ENCODE results near the gene SDR39U1. TPM values are rescaled to one million over a fixed set of nuclear protein-coding genes. Genes with fewer than 3 reads are reported as not detected.

Gene SDR39U1
- total and polyA plus RNA-seq, 4 experiments from 2014 or later: 43.2 to 109 (median 79.5) TPM

GRCh38 chr14:24426912-24427536 lies 15.6 kb downstream of the SDR39U1 start:
- intact Hi-C loops (cut with micrococcal nuclease): no loop called here
- H3K4me1 Mint-ChIP-seq: peaks cover 35 to 57% (median 44%) of the 10 kb centered on the region in 4 donors
- H3K9me3 ChIP-seq (ENCODE audit: control insufficient read depth in 1 of 2, low read length in 2 of 2): no peaks in the 10 kb centered on the region
- no peak overlapping the region for H3K4me3 ChIP-seq (ENCODE audit: low read length in 2 of 2)
- DNase-seq: peak in 2 of 5 donors; percentile 31 to 55
- H3K27me3 ChIP-seq (ENCODE audit: insufficient read depth, low read length): no peaks in the 10 kb centered on the region
- H3K27ac Mint-ChIP-seq: peak overlapping the region; percentile 1 to 90 (median 77)
- ChIA-PET CTCF (ENCODE audit: partially characterized antibody) (interaction anchor here (1.1 to 24.1 kb wide), 4 partner anchors 10 to 96 kb away, joined by 4 to 791 read pairs (median 24); partner anchors contain the start of genes ADCY4 and RIPK3), POLR2A (ENCODE audit: partially characterized antibody) (interaction anchor here (0.7 to 11.1 kb wide), 8 partner anchors 8 to 313 kb away, joined by 3 to 361 read pairs (median 3); partner anchors contain the start of genes ADCY4, DCAF11, LTB4R and NRL)
- H3K27ac ChIP-seq (ENCODE audit: low read depth, low read length): peak overlapping the region; percentile 44
- H3K36me3 ChIP-seq (ENCODE audit: insufficient read depth, low read length): peaks cover 3% of the 10 kb centered on the region
- peaks cover 5 to 15% of the 10 kb centered on the region in 2 donors for H3K36me3 Mint-ChIP-seq
- H3K4me3 Mint-ChIP-seq: peak overlapping the region in 4 of 8 donors; percentile 11 to 88 (median 64)
- H3K27me3 Mint-ChIP-seq: no peaks in the 10 kb centered on the region
- peaks cover 76% of the 10 kb centered on the region for H3K4me1 ChIP-seq (ENCODE audit: insufficient read depth, low read length)
- peaks cover 0 to 2% (median 0%) of the 10 kb centered on the region in 8 donors for H3K9me3 Mint-ChIP-seq

GRCh38 chr14:24426150-24426911 lies 16.2 kb downstream of the SDR39U1 start:
- H3K9me3 Mint-ChIP-seq: peaks cover 0 to 2% (median 0%) of the 10 kb centered on the region in 8 donors
- peak overlapping the region; percentile 60 to 90 (median 83) for H3K27ac Mint-ChIP-seq
- DNase-seq: no peak
- H3K27me3 Mint-ChIP-seq: no peaks in the 10 kb centered on the region
- peaks cover 0 to 9% of the 10 kb centered on the region in 2 donors for H3K36me3 Mint-ChIP-seq
- H3K4me1 Mint-ChIP-seq: peaks cover 29 to 50% (median 38%) of the 10 kb centered on the region in 4 donors
- no peaks in the 10 kb centered on the region for H3K27me3 ChIP-seq (ENCODE audit: insufficient read depth, low read length)
- CTCF ChIA-PET (ENCODE audit: partially characterized antibody): interaction anchor here (1.1 to 24.1 kb wide), 5 partner anchors 10 to 95 kb away, joined by 3 to 791 read pairs (median 7); partner anchors contain the start of genes ADCY4 and RIPK3
- intact Hi-C loops (cut with micrococcal nuclease): no loop called here
- peaks cover 71% of the 10 kb centered on the region for H3K4me1 ChIP-seq (ENCODE audit: insufficient read depth, low read length)
- H3K4me3 ChIP-seq (ENCODE audit: low read length in 2 of 2): no peak overlapping the region
- no peaks in the 10 kb centered on the region for H3K9me3 ChIP-seq (ENCODE audit: control insufficient read depth in 1 of 2, low read length in 2 of 2)
- POLR2A ChIA-PET (ENCODE audit: partially characterized antibody): interaction anchor here (0.7 to 11.1 kb wide), 8 partner anchors 13 to 312 kb away, joined by 3 to 361 read pairs (median 6); partner anchors contain the start of genes ADCY4, DCAF11, LTB4R and NRL
- peak overlapping the region; percentile 44 for H3K27ac ChIP-seq (ENCODE audit: low read depth, low read length)
- H3K4me3 Mint-ChIP-seq: peak overlapping the region in 6 of 8 donors; percentile 11 to 88 (median 50)
- H3K36me3 ChIP-seq (ENCODE audit: insufficient read depth, low read length): no peaks in the 10 kb centered on the region

GRCh38 chr14:24425704-24426103 lies 16.9 kb downstream of the SDR39U1 start:
- Mint-ChIP-seq H3K9me3 (peaks cover 0 to 2% (median 0%) of the 10 kb centered on the region in 8 donors), H3K4me1 (peaks cover 25 to 44% (median 33%) of the 10 kb centered on the region in 4 donors), H3K36me3 (peaks cover 0 to 2% of the 10 kb centered on the region in 2 donors), H3K27ac (peak overlapping the region; percentile 2 to 90 (median 76)), H3K27me3 (no peaks in the 10 kb centered on the region), H3K4me3 (peak overlapping the region in 5 of 8 donors; percentile 5 to 45 (median 34))
- Histone ChIP-seq H3K9me3 (ENCODE audit: control insufficient read depth in 1 of 2, low read length in 2 of 2) (no peaks in the 10 kb centered on the region), H3K4me1 (ENCODE audit: insufficient read depth, low read length) (peaks cover 65% of the 10 kb centered on the region), H3K27me3 (ENCODE audit: insufficient read depth, low read length) (no peaks in the 10 kb centered on the region), H3K27ac (ENCODE audit: low read depth, low read length) (peak overlapping the region; percentile 33), H3K36me3 (ENCODE audit: insufficient read depth, low read length) (no peaks in the 10 kb centered on the region), H3K4me3 (ENCODE audit: low read length in 2 of 2) (no peak overlapping the region)
- POLR2A ChIA-PET (ENCODE audit: partially characterized antibody): interaction anchor here (1.3 to 11.1 kb wide), 4 partner anchors 13 to 183 kb away, joined by 5 to 215 read pairs (median 6); partner anchors contain the start of genes RIPK3, SDR39U1 and TINF2
- peak in 1 of 5 donors; percentile 25 for DNase-seq
- intact Hi-C loops (cut with micrococcal nuclease): no loop called here
- CTCF ChIA-PET (ENCODE audit: partially characterized antibody): interaction anchor here (1.2 to 24.1 kb wide), 6 partner anchors 11 to 183 kb away, joined by 3 to 791 read pairs (median 5); partner anchors contain the start of genes ADCY4, RIPK3 and TINF2

GRCh38 chr14:24422694-24423601 lies 19.6 kb downstream of the SDR39U1 start:
- Histone ChIP-seq H3K9me3 (ENCODE audit: control insufficient read depth in 1 of 2, low read length in 2 of 2) (no peaks in the 10 kb centered on the region), H3K27ac (ENCODE audit: low read depth, low read length) (no peak overlapping the region), H3K4me3 (ENCODE audit: low read length in 2 of 2) (no peak overlapping the region), H3K36me3 (ENCODE audit: insufficient read depth, low read length) (no peaks in the 10 kb centered on the region), H3K4me1 (ENCODE audit: insufficient read depth, low read length) (peaks cover 45% of the 10 kb centered on the region), H3K27me3 (ENCODE audit: insufficient read depth, low read length) (no peaks in the 10 kb centered on the region)
- ChIA-PET POLR2A (ENCODE audit: partially characterized antibody) (interaction anchor here (1.2 to 11.1 kb wide), 4 partner anchors 8 to 16 kb away, joined by 3 to 215 read pairs (median 4); partner anchors contain the start of gene SDR39U1), CTCF (ENCODE audit: partially characterized antibody) (interaction anchor here (0.6 to 24.1 kb wide), 6 partner anchors 9 to 247 kb away, joined by 3 to 791 read pairs (median 19); partner anchors contain the start of genes ADCY4 and RIPK3)
- Mint-ChIP-seq H3K4me3 (no peak overlapping the region), H3K27ac (no peak overlapping the region), H3K9me3 (peaks cover 0 to 2% (median 0%) of the 10 kb centered on the region in 8 donors), H3K27me3 (no peaks in the 10 kb centered on the region), H3K4me1 (peaks cover 21 to 29% (median 24%) of the 10 kb centered on the region in 4 donors), H3K36me3 (no peaks in the 10 kb centered on the region)
- DNase-seq: no peak
- intact Hi-C loops (cut with micrococcal nuclease): no loop called here

- H3K9me3 ChIP-seq (ENCODE audit: control insufficient read depth in 1 of 2, low read length in 2 of 2): no peaks in the 10 kb centered on the region
- no peak overlapping the region for H3K4me3 ChIP-seq (ENCODE audit: low read length in 2 of 2)
- POLR2A ChIA-PET (ENCODE audit: partially characterized antibody): interaction anchor here (1.2 to 11.1 kb wide), 3 partner anchors 9 to 17 kb away, joined by 3 to 215 read pairs (median 5); partner anchors contain the start of gene SDR39U1
- peak in 1 of 5 donors; percentile 31 for DNase-seq
- peaks cover 18 to 24% (median 20%) of the 10 kb centered on the region in 4 donors for H3K4me1 Mint-ChIP-seq
- no peaks in the 10 kb centered on the region for H3K27me3 Mint-ChIP-seq
- peaks cover 0 to 2% (median 0%) of the 10 kb centered on the region in 8 donors for H3K9me3 Mint-ChIP-seq
- H3K27ac ChIP-seq (ENCODE audit: low read depth, low read length): no peak overlapping the region
- no peak overlapping the region for H3K27ac Mint-ChIP-seq
- CTCF ChIA-PET (ENCODE audit: partially characterized antibody): interaction anchor here (6.8 to 24.1 kb wide), 3 partner anchors 9 to 91 kb away, joined by 30 to 791 read pairs (median 42); partner anchors contain the start of genes ADCY4 and RIPK3
- no peaks in the 10 kb centered on the region for H3K36me3 Mint-ChIP-seq
- H3K4me3 Mint-ChIP-seq: no peak overlapping the region
- peaks cover 40% of the 10 kb centered on the region for H3K4me1 ChIP-seq (ENCODE audit: insufficient read depth, low read length)
- intact Hi-C loops (cut with micrococcal nuclease): no loop called here
- no peaks in the 10 kb centered on the region for H3K27me3 ChIP-seq (ENCODE audit: insufficient read depth, low read length)
- H3K36me3 ChIP-seq (ENCODE audit: insufficient read depth, low read length): no peaks in the 10 kb centered on the region
Measured at GRCh38 chr14:24422261-24422660, 20.3 kb downstream of the SDR39U1 start.

- H3K27ac Mint-ChIP-seq: peak overlapping the region in 1 of 7 donors; percentile 48
- CTCF ChIA-PET (ENCODE audit: partially characterized antibody): interaction anchor here (1.0 to 6.8 kb wide), 5 partner anchors 9 to 176 kb away, joined by 5 to 30 read pairs (median 6); partner anchors contain the start of gene TINF2
Measured at GRCh38 chr14:24418492-24418873, 24.1 kb downstream of the SDR39U1 start.

More at GRCh38 chr14:24418492-24418873, 24.1 kb downstream of the SDR39U1 start:
- Histone ChIP-seq H3K27ac (ENCODE audit: low read depth, low read length) (no peak overlapping the region), H3K36me3 (ENCODE audit: insufficient read depth, low read length) (no peaks in the 10 kb centered on the region), H3K9me3 (ENCODE audit: control insufficient read depth in 1 of 2, low read length in 2 of 2) (no peaks in the 10 kb centered on the region), H3K4me1 (ENCODE audit: insufficient read depth, low read length) (peaks cover 16% of the 10 kb centered on the region), H3K4me3 (ENCODE audit: low read length in 2 of 2) (no peak overlapping the region), H3K27me3 (ENCODE audit: insufficient read depth, low read length) (no peaks in the 10 kb centered on the region)
- H3K4me1 Mint-ChIP-seq: no peaks in the 10 kb centered on the region
- no peak overlapping the region for H3K4me3 Mint-ChIP-seq
- no peaks in the 10 kb centered on the region for H3K27me3 Mint-ChIP-seq
- POLR2A ChIA-PET (ENCODE audit: partially characterized antibody): interaction anchor here (0.8 to 4.4 kb wide), 3 partner anchors 9 to 91 kb away, joined by 3 to 22 read pairs (median 3); partner anchors contain the start of genes CBLN3 and KHNYN
- no peaks in the 10 kb centered on the region for H3K9me3 Mint-ChIP-seq
- DNase-seq: no peak
- intact Hi-C loops (cut with micrococcal nuclease): no loop called here
- H3K36me3 Mint-ChIP-seq: no peaks in the 10 kb centered on the region

Measured in CD4-positive, alpha-beta memory T cell (primary cell).